ENCODE measurements around the gene NT5C2. TPM values are rescaled to one million over a fixed set of nuclear protein-coding genes. Genes with fewer than 3 reads are reported as not detected.
"Not testable (repeated sequence)": the region's sequence is repeated elsewhere in the genome, so short reads cannot be mapped to it uniquely, and the experiment has no call there.

The NT5C2 gene
- total and polyA plus RNA-seq, 10 donors, result 21.7 to 115 (median 89.6) TPM

GRCh38 chr10:103167554-103167953 is 25.5 kb downstream of the NT5C2 start:
- 94 to 98% (median 96%) methylated on average over 5 of the region's 5 CpGs for WGBS, 5 donors
- Histone ChIP-seq H3K9me3 (peaks cover 0 to 16% (median 13%) of the 10 kb centered on the region in 8 donors), H3K36me3 (peaks cover 0 to 98% (median 41%) of the 10 kb centered on the region in 6 donors), H3K27ac (peak overlapping the region in 1 of 8 donors; percentile 46), H3K4me1 (peaks cover 0 to 18% (median 4%) of the 10 kb centered on the region in 6 donors)
- DNase-seq; H3K27me3 ChIP-seq (replicated peaks in 1 of 7); intact Hi-C loops (cut with DNase I; ENCODE audit: low total_unique reads); H3K4me3 ChIP-seq: not testable (repeated sequence)
- TF ChIP-seq POLR2AphosphoS5 (IDR thresholded peaks at IDR 0.05), result peak in 1 of 3 donors; percentile 5

- DNase-seq, result no peak
- 74 to 89% (median 83%) methylated on average over 3 of the region's 3 CpGs for WGBS, 5 donors
- Histone ChIP-seq H3K27me3 (replicated peaks in 1 of 7) (no peaks in the 10 kb centered on the region), H3K9me3 (peaks cover 0 to 17% (median 13%) of the 10 kb centered on the region in 8 donors), H3K4me3 (no peak overlapping the region), H3K4me1 (peaks cover 0 to 13% (median 2%) of the 10 kb centered on the region in 6 donors), H3K27ac (peak overlapping the region in 1 of 8 donors; percentile 46), H3K36me3 (peaks cover 0 to 98% (median 33%) of the 10 kb centered on the region in 6 donors)
- no peak for TF ChIP-seq CTCF (IDR thresholded peaks at IDR 0.05 in 8 of 11, conservative IDR thresholded peaks at IDR 0.05 in 3 of 11)
- no peak for TF ChIP-seq POLR2AphosphoS5 (IDR thresholded peaks at IDR 0.05)
- TF ChIP-seq POLR2A (IDR thresholded peaks at IDR 0.05), result no peak
- intact Hi-C loops (cut with DNase I; ENCODE audit: low total_unique reads), result no loop called here
These were observed 26.5 kb downstream of the NT5C2 start for GRCh38 chr10:103166523-103166922.

- intact Hi-C loops (cut with DNase I; ENCODE audit: low total_unique reads); DNase-seq; H3K27me3 ChIP-seq (replicated peaks in 1 of 7); H3K4me1 ChIP-seq; H3K4me3 ChIP-seq; H3K27ac ChIP-seq: not testable (repeated sequence)
- H3K9me3 ChIP-seq, result peaks cover 0 to 17% (median 13%) of the 10 kb centered on the region in 8 donors
- 85 to 98% (median 89%) methylated on average over 9 of the region's 9 CpGs for WGBS, 5 donors
- H3K36me3 ChIP-seq, result peaks cover 0 to 92% (median 26%) of the 10 kb centered on the region in 6 donors
- peak in 1 of 3 donors; percentile 25 for TF ChIP-seq POLR2AphosphoS5 (IDR thresholded peaks at IDR 0.05)
These were observed 29.2 kb downstream of the NT5C2 start for GRCh38 chr10:103163766-103164403.

- H3K27ac ChIP-seq, result no peak overlapping the region
- H3K9me3 ChIP-seq, result no peaks in the 10 kb centered on the region
- TF ChIP-seq CTCF (IDR thresholded peaks at IDR 0.05 in 8 of 11, conservative IDR thresholded peaks at IDR 0.05 in 3 of 11) (no peak), POLR2AphosphoS5 (IDR thresholded peaks at IDR 0.05) (no peak), POLR2A (IDR thresholded peaks at IDR 0.05) (no peak)
- intact Hi-C loops (cut with DNase I; ENCODE audit: low total_unique reads), result no loop called here
- H3K36me3 ChIP-seq, result peaks cover 0 to 68% (median 14%) of the 10 kb centered on the region in 6 donors
- H3K4me1 ChIP-seq, result peaks cover 0 to 38% (median 22%) of the 10 kb centered on the region in 6 donors
- WGBS, 5 donors, result 94 to 100% (median 95%) methylated on average over 1 of the region's 1 CpG
- no peaks in the 10 kb centered on the region for H3K27me3 ChIP-seq (replicated peaks in 1 of 7)
- no peak for DNase-seq
- no peak overlapping the region for H3K4me3 ChIP-seq
These were observed 35.8 kb downstream of the NT5C2 start for GRCh38 chr10:103157246-103157645.

GRCh38 chr10:103155471-103156085 is 37.5 kb downstream of the NT5C2 start:
- intact Hi-C loops (cut with DNase I; ENCODE audit: low total_unique reads), result no loop called here
- H3K27ac ChIP-seq, result peak overlapping the region in 3 of 8 donors; percentile 72 to 85 (median 81)
- DNase-seq, result no peak
- no peaks in the 10 kb centered on the region for H3K27me3 ChIP-seq (replicated peaks in 1 of 7)
- no peak for TF ChIP-seq CTCF (IDR thresholded peaks at IDR 0.05 in 8 of 11, conservative IDR thresholded peaks at IDR 0.05 in 3 of 11)
- TF ChIP-seq POLR2A (IDR thresholded peaks at IDR 0.05), result no peak
- TF ChIP-seq POLR2AphosphoS5 (IDR thresholded peaks at IDR 0.05), result no peak
- H3K36me3 ChIP-seq, result peaks cover 0 to 67% (median 6%) of the 10 kb centered on the region in 6 donors
- 78 to 84% (median 80%) methylated on average over 4 of the region's 4 CpGs for WGBS, 5 donors
- no peaks in the 10 kb centered on the region for H3K9me3 ChIP-seq
- H3K4me1 ChIP-seq, result peaks cover 0 to 40% (median 22%) of the 10 kb centered on the region in 6 donors
- H3K4me3 ChIP-seq, result no peak overlapping the region
